H54 (cell line): ENCODE results near the gene PLCG2.

Experiments used
- DNase-seq: peaks from one replicate; pipeline ENCODE4 v3.0.0; 2011; ENCODE audit warnings: low spot score, mixed read lengths; ENCODE audit not compliant: insufficient read length
- FAIRE-seq: peaks from 3 replicates; lab custom pipeline; 2011; peaks lifted over from hg19 to GRCh38; lab: Jason Lieb, UNC
- POLR2A ChIP-seq: IDR thresholded peaks from 2 replicates; pipeline ENCODE4 v1.6.1; 2011; ENCODE audit warnings: low read depth, mild to moderate bottlenecking, low read length

The PLCG2 gene

DNA sequence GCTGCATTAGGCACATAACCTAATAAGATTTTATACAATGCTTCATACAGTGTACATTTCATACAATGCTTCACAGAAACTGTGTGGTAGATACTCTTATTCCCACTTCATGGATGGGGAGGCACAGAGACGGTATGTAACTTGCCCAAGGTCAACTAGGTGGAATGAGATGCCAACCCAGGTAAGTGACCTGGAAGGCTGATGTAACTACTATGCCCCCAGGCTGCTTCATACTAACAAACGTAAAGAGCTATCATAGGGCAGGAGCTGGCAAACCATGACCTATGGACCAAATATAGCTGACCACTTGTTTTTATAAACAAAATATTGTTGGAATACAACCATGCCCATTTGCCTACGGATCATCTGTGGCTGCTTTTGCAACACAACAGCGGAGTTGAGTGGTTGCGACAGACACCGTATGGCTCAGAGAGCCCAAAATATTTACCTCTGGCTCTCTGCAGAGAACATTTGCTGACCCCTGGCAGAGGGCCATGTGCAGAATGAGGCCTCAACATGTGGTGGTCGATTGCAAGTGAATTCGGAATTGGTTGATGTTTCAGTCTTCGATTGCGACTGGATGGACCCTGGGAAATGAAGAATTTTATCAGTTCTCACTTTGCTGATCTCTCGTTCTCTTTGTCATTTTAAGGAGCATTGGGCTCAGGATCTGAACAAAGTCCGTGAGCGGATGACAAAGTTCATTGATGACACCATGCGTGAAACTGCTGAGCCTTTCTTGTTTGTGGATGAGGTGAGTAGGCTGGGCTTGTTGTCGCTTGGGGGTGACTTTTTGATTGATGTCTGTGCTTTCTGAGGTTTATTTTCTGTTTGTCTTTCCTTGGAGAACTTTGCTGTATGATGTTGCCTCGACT is 109.7 kb downstream of the PLCG2 start:
- FAIRE-seq (no peak), DNase-seq (no peak)
- TF ChIP-seq POLR2A: no peak

DNA sequence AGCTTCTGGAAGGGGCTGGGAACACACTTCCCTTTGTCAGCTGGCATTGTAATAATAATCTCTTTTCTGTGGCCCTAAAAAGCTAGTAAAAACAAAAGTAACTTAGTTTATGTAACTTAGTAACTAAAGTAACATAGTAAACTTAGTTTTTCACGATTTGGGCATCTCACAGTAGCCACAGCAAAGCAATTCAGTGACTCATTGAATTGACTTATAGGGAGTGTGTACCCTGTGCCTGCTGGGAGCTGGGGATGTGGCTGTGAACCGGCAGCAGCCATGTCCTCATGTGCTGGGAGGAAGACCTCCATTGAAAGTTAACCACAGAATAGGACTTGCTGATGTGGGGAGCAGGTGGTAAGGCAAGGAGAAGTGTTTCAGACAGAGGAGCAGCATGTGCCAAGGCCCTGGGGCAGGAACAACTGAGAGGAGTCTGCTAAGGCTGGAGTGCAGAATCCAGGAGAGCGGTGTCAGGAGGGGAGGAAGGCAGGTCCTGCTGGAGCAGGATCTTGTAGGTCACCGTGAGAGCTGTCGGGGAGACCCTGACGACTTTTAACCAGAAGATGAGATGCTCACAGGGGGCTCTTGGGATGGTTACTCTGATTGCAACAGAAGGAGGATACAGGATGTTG is 112.8 kb downstream of the PLCG2 start:
- no peak for TF ChIP-seq POLR2A
- no peak for DNase-seq
- no peak for FAIRE-seq

DNA sequence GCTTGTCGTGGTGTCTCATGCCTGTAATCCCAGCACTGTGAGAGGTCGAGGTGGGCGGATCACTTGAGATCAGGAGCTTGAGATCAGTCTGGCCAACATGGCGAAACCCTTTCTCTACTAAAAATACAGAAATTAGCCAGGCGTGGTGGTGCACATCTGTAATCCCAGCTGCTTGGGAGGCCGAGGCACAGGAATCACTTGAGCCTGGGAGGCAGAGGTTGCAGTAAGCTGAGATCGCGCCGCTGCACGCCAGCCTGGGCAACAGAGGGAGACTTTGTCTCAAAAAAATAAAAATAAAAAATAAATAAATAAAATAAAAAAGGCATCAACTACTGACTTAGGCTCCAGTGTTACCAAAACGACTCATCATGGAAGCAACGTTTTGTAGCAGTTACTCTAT is 115.5 kb downstream of the PLCG2 start:
- DNase-seq: no peak
- no peak for FAIRE-seq
- TF ChIP-seq POLR2A: no peak

DNA sequence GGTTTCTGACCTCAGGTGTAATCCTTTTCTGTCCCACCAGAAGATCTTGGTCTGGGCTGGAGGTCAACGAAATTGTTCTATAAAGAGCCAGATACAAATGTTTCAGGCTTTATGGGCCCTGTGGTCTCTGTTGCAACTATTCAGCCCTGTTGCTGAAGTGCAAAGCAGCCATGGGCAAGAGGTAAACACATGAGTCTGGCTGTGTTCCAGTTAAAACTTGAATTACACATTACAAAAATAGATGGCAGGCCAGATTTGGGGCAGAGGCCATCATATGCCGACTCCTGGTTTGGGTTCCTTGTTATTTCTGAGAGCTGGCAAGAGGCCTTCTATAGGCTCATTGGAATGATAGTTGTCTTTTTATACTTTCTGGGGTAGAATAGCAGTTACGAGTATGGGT is 117.8 kb downstream of the PLCG2 start:
- no peak for FAIRE-seq
- DNase-seq: no peak
- no peak for TF ChIP-seq POLR2A

DNA sequence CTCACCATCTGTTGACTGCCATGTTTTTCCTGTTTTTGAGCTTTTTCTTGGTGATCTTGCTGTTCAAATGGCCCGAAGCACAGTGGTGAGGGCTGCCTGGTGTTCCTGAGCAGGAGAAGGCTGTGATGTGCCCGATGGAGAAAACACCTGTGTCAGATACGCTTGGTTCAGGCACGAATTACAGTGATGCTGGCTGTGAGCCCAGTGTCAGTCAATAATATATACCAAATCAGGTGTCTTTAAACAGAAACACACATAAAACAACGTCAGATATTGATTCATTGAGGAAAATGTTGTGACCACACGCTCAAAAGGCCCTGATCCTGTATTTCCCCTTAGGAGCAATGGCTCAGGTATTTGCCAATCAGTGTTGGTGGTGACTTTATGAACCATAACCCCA is 120.5 kb downstream of the PLCG2 start:
- DNase-seq (no peak), FAIRE-seq (no peak)
- no peak for TF ChIP-seq POLR2A

DNA sequence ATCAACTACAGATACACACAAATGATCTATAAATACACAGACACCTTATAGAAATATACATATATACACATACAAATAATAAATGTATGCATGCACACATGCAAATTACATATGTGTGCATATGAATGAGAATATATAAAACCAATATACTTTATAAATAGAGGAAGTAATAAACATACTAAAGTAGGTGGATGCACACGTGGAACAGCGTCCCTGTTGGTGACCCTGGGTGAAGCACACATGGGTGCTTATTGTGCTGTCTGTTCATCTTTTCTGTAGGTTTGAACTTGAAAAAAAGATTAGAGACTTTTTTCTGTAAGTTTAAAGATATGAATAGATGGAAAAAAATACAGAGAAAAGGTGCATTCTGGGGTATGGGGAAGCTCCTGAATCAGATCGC is 120.9 kb downstream of the PLCG2 start:
- no peak for DNase-seq
- FAIRE-seq: no peak
- TF ChIP-seq POLR2A: no peak

DNA sequence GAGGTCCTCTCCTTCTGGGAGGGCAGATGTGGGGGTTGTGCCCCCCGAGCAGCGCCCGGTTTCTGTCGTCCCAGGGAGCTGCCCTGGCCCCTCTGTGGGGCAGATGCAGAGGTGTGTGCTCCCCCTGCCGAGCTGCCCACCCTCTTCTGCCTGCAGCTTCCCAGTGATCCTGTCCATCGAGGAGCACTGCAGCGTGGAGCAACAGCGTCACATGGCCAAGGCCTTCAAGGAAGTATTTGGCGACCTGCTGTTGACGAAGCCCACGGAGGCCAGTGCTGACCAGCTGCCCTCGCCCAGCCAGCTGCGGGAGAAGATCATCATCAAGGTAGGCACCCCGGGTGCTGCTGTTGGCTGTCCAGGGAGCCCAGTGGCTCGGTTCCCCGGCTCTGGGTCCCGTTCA is 121.4 kb downstream of the PLCG2 start:
- no peak for TF ChIP-seq POLR2A
- no peak for FAIRE-seq
- DNase-seq: no peak

DNA sequence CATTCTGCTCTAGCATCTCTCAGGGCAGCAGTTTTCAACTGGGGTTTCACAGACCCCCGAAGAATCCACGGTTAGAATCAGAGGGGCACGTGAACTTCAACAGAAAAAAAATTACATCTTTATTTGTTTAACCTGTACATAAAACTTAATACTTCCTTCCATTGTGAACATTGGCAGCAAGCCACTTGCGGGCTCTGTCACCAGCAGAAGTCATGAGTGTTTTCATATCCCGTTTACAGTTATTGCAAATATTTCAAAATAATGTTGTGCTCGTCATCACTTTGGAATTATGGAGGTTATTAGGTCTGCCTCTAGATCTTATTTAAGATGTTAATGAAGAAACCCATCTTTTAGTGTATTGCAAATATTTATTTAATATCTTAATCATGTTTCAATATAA is 122.4 kb downstream of the PLCG2 start:
- DNase-seq (no peak), FAIRE-seq (no peak)
- no peak for TF ChIP-seq POLR2A

DNA sequence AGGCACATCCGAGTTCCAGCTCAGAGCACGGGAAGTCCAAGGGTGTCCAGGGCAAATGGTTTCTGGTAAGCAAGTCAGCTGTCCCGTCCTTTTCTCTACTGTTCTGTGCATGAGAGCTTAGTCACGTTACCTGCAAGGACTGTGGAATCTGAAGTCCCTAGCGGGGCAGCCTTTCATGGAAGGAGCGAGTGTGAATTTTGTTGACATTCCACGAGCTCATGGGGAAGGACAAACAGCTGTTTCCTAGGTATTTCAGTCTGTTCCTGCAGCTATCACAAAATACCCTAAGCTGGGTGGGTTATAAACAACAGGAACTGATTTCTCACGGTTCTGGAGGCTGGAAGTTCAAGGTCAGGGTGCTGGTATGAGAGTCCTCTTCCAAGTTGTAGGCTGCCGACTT is 122.9 kb downstream of the PLCG2 start:
- FAIRE-seq (no peak), DNase-seq (no peak)
- TF ChIP-seq POLR2A: no peak

DNA sequence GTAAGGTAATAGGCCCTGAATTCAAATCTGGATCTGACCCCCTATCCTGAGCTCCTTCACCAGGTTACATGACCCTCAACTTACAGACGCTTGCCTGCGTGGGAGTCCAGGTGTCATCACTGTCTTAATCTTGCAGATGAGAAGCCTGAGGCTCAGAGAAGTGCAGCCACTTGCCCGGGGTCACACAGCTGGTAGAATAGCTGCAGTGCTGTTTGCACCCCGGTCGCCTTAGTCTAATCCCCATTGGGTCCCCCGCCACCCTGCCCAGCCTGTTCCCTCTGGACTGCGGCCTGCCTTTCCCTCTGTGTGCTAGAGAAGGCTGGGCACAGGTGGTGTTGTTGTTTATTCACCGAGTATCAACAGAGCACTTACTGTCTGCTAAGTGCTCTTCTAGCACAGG is 125.2 kb downstream of the PLCG2 start:
- FAIRE-seq: no peak
- DNase-seq: no peak
- no peak for TF ChIP-seq POLR2A

DNA sequence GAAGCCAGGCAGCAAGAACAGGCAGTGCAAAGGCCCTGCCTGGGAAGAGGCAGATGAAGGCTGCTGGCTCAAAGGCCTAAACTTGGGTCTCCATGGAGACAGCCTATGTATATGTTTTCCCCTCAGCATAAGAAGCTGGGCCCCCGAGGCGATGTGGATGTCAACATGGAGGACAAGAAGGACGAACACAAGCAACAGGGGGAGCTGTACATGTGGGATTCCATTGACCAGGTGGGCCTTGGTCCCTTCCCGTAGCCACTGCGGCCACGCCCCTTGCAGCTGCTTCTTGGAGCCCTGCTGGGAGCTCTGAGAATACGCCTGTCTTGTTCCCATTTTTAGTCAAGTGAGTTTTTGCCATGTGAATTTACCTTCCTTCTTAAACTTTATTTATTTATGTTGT is 126.2 kb downstream of the PLCG2 start:
- DNase-seq (no peak), FAIRE-seq (no peak)
- TF ChIP-seq POLR2A: no peak

DNA sequence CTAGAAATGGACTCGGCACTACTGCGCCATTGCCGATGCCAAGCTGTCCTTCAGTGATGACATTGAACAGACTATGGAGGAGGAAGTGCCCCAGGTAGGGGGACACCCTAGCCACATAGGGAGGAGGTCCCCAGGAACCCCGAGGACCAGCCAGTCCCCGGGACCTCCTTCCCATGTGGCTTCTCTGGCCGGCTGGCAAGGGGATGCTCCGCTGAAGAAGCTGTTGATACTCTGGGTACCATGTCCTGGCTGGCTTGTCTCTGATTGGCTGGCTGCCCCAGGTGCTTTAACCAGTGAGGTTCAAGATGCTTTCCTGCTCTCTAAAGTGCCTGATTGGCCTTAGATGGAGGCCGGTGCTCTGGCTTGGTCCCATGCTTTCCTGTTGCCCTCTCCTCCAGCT is 128.6 kb downstream of the PLCG2 start:
- DNase-seq (no peak), FAIRE-seq (no peak)
- TF ChIP-seq POLR2A: no peak

DNA sequence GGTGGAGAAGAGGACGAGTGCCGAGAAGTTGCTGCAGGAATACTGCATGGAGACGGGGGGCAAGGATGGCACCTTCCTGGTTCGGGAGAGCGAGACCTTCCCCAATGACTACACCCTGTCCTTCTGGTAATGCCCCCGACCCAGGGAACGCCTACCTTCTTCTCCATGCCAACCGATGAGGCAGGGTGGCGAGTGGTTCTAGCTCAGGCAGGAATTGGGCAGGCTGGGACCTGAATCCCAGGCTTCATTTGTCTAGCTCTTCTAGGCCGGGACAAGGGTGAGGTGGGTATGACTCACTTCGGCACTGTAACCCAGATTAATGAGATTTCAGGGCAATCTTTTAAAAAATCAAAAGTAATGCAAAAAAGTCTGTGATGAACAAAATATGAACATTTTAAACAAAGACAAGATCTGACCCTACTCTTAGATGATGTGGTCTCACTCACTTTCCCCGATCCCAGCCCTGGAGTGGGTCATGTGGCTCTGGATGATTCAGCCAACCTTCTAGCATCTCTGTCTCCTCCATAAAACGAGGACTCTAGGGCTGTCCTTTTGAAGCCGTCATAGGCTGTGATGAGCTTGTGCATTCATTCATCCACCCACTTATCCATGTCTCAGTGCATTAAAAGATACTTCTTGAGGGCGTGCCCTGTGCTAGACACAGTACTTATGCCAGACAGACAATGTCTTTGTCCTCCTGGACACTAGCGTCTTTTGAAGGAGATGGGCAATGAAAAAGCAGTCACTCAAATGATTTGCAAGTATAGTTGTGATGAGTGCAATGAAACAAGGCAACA is 129.6 kb downstream of the PLCG2 start:
- no peak for FAIRE-seq
- TF ChIP-seq POLR2A: no peak

DNA sequence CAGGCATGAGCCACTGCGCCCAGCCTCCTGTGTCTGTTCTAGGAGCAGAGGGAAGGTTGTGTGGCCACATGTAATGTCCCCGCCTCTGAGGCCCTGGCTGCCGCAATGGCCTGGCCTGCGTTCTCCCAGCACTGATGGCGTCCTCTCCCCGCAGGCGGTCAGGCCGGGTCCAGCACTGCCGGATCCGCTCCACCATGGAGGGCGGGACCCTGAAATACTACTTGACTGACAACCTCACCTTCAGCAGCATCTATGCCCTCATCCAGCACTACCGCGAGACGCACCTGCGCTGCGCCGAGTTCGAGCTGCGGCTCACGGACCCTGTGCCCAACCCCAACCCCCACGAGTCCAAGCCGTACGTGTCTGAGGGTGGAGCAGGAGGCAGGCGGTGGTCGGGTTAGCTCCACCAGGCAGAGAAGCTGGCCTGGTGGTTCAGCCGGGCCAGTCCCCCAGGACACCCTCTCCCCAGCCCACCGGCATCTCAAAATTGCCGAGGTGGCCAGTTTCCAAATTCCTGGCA is 131.3 kb downstream of the PLCG2 start:
- FAIRE-seq: no peak
- DNase-seq: no peak
- TF ChIP-seq POLR2A: no peak

More for the DNA sequence above, 129.6 kb downstream of the PLCG2 start:
- DNase-seq: no peak

DNA sequence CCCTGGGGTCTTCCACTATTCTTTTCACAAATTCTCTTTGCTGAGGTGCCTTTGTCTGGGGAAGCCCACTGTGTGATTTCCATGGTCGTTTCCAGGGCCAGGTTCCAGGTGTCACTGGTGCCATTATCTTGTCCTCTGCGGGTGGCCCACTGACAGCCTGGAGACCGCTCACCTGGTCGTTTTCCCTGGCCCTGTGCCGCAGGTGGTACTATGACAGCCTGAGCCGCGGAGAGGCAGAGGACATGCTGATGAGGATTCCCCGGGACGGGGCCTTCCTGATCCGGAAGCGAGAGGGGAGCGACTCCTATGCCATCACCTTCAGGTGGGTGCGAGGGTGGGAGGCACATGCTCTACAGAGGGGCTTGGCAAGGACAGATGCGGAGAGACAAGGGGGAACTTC is 133.3 kb downstream of the PLCG2 start:
- DNase-seq: no peak
- FAIRE-seq: no peak
- no peak for TF ChIP-seq POLR2A
